Fibroblast of peridontal ligament (primary cell): ENCODE measurements around the gene CTSF.
"Not testable (repeated sequence)": the region's sequence is repeated elsewhere in the genome, so short reads cannot be mapped to it uniquely, and the experiment has no call there.

ENCODE experiments used
- DNase-seq: peaks from one replicate; pipeline ENCODE4 v3.0.0-alpha.2; 2010; ENCODE audit errors: extremely low read depth

The CTSF gene

GRCh38 chr11:66568124-66568916, at the start of gene CTSF:
CTSF (minus strand) TSS chr11:66568606; CDS start chr11:66568486, 120 bp downstream.
- DNase-seq: peak; percentile 57

DNA sequence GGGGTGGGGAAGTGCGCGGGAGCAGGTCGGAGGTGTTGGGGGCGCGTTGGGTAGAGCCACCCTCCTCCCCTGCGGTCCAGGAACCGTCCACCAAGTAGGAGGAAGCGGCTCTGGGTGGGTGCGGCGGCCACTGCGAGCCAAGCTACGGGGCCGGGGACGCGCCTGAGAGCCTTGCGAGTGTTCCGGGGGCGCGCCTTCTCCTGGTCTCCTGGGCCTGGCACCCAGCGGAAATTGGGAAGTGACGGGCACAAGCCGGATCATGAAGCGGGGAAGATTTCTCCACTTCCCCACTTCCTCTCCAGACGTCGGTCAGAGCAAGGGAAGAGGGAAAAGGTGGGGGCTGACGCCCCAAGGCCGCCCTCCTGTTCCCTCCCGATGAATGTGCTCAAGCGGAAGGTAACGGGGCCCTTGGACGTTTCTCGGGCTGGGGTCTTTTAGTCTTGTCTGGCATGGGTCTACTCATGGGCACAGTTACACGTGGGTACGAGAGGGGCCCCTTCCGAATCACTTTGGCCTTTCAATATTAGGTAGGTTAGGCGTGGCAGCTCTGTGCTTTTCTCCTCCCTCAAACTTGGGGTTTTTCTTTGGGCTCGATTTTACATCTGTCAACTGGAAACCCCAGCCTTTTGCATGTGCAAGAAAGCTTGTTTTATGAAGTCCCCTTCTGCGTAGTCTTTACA, 48.9 kb upstream of the CTSF start:
- DNase-seq: no peak

DNA sequence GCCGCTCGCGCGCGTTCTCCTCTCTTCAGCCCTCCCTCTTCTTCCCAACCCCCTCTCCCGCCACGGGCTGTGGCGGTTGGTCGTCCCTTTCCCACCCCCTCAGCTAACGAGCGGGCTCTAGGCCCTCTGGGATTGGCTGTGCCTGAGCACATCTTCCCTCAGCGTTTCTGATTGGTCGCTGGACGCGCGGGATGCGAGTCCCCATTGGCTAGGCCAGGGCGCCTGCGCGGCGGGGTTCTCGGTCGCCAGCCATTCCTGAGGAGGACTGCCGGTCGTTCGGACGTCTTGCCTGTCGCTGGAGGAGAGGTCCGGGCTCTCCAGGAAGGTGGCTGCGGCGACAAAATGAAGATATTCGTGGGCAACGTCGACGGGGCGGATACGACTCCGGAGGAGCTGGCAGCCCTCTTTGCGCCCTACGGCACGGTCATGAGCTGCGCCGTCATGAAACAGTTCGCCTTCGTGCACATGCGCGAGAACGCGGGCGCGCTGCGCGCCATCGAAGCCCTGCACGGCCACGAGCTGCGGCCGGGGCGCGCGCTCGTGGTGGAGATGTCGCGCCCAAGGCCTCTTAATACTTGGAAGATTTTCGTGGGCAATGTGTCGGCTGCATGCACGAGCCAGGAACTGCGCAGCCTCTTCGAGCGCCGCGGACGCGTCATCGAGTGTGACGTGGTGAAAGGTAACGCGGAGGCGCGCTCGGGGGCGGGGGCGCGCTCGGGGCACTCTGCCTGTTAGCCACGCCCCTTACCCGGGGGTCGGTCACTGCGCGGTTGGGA, 48.2 kb upstream of the CTSF start, which contains the start of gene RBM14:
Gene RBM14 (plus strand): TSS at position 252 of the 776 bp plus-strand sequence. CDS start 91 bp downstream, at position 343.
- peak; percentile 99 for DNase-seq

- DNase-seq: no peak
Measured at GRCh38 chr11:66614073-66614472, 45.7 kb upstream of the CTSF start.

- no peak for DNase-seq
Measured at GRCh38 chr11:66612458-66612857, 44.1 kb upstream of the CTSF start.

- no peak for DNase-seq
Measured at GRCh38 chr11:66609721-66610617, 41.6 kb upstream of the CTSF start.

DNA sequence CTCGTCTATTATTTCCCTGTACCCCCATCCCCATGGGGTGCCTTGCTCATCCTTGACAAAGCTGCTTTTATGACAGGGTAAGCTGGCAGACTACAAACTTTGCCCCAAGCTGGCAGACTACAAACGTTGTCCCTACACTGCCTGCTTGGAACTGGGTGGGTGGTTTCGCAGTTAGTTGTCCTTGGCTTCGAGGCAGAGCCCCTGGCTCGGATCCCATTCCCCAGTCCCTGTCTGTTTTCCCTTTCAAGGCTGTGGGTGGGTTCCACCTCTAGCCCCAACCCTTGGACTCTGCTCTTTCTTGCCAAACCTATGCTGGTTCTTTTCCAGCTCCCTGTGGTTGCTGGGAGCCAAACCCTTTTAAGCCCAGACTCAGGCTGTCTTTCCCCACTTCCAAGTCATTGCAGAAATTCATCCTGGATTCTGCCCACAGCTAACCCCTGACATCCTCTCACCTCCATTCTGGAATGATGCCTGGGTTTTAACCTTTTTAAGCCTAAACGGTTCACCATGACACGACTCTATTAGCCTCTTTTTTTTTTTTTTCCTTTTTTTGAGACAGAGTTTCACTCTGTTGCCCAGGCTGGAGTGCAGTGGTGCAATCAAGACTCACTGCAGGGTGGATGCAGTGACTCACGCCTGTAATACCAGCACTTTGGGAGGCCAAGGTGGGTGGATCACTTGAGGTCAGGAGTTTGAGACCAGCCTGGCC, 38.9 kb upstream of the CTSF start:
- peak; percentile 91 for DNase-seq

DNA sequence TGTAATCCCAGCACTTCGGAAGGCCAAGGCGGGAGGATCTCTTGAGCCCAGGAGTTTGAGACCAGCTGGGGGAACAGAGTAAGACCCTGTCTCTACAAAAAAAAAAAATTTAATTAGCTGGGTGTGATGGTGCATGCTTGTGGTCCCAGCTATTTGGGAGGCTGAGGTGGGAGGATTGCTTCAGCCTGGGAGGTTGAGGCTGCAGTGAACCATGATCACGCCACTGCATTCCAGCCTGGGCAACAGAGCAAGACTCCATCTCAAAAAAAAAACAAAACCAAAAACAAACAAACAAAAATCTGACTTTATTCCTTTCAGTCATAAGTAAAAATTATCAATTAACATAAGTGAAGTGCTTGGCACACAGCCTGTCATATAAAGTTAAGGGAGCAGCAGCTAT, 38.2 kb upstream of the CTSF start:
- not testable (repeated sequence) for DNase-seq

GRCh38 chr11:66604155-66604554, 35.7 kb upstream of the CTSF start:
- no peak for DNase-seq

- no peak for DNase-seq
Measured at GRCh38 chr11:66603072-66603471, 34.7 kb upstream of the CTSF start.

- DNase-seq: peak; percentile 60
Measured at GRCh38 chr11:66600631-66601233, 32.3 kb upstream of the CTSF start.

DNA sequence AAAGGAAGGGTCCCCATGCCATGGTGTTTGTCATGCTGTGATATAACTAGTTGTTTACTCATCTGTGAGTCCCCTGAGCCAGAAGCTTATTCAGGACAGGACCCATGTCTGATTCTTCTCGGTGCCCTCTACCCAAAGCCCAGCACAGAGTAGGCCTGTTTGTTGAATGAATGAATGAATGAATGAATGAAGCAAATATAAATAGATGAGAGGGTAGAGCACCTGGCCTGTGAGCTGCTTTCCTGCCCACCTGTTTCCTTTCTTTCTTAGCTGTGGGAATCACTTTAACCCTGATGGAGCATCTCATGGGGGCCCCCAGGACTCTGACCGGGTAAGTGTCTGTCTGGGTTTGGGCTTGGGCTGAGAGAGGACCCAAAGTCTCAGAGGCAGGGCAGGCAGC, 31.8 kb upstream of the CTSF start:
- DNase-seq: no peak

DNA sequence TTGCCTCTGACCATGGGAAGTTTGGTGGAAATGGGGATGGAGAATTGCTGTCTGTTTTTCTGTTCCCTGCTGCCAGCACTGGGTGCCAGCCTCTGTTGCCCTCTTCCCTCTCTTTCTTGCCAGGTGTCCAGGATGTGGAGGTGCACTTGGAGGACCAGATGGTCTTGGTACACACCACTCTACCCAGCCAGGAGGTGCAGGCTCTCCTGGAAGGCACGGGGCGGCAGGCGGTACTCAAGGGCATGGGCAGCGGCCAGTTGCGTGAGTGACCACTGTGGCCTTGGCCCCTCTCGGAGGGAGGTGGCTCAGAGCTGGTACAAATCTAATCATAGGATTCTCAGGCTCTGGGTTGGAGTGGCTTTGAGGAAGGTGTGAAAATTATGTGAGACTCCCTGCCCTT, 30.6 kb upstream of the CTSF start:
- DNase-seq: no peak

DNA sequence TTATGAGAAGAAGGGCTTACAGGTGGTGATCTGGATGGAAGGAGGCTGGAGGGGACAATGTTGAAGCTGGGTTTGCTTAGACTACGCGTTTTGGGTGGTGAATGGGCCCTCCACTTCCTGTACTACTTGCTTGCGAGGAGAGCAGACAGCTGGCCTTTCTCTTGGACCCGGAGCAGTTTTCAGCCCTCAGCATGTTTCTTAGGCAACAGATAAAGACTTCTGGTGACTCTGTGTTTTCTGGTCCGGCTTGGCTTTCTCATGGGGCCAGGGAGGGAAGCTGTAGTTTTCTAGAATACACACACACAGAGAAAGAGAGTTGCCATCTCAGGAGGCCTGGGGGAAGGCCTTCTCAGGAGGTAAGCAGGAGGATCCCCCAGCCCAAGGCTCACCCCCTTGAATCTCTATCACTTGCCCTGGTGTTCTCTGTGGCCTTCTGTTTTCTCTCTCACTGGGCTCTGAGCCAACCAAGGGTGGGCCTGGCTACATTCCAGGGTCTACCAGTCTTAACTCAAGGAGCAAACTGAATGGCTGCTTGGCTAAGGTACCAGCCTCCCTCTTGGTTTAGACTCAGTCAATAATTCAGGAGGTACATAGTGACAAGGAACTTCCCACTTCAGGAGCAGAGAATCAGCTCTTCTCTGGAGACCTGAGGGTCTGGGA, 27.0 kb upstream of the CTSF start:
- peak; percentile 83 for DNase-seq

GRCh38 chr11:66593650-66594049, 25.2 kb upstream of the CTSF start:
- DNase-seq: no peak

GRCh38 chr11:66593303-66593635, 24.9 kb upstream of the CTSF start:
- DNase-seq: no peak

DNA sequence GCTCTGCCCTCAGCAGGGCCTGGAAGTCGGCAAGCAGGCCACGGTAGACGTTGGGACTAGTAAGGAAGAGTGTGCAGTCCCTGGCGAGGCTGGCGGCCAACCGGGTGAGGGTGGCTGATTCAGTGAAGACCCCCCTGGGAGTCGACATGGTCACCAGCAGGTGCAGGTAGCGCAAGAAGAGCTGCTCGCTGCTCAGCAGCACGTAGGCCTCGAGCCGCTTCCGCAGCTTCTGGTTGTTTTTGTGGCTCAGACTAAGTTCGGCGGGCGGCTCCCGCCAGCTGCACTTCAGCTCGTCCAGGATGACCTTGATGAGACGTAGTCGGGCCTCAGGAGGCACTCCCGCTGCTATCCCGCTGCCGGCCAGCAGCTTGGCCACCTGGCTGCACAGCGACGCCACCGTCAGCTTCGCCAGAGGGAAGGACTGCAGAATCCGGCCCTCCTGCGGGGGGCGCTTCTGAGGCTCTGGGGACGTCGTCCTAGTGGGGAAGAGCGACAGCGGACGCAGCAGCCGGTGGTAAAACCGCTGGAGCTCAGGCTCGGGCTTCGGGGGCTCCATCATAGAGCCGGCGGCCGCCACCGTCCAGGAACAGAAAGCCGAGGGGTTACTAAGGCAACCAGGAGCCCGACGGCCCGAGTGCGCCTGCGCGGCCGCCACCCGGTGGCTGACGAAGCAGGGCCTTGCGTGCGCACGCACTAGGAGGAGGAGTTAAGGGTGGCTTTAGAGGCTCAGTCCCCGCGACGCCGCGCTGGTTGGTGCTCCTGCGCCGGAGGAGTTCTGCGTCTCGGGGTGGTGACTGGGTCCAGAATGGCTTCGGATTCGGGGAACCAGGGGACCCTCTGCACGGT, 24.3 kb upstream of the CTSF start, which contains the start of the genes CCDC87 and CCS:
Gene CCDC87 (minus strand): TSS at position 607 of the 846 bp plus-strand sequence. CDS start 48 bp downstream, at position 559.
Gene CCS (plus strand): TSS at position 729 of the 846 bp plus-strand sequence. CDS start 77 bp downstream, at position 806.
- DNase-seq: peak; percentile 91

DNA sequence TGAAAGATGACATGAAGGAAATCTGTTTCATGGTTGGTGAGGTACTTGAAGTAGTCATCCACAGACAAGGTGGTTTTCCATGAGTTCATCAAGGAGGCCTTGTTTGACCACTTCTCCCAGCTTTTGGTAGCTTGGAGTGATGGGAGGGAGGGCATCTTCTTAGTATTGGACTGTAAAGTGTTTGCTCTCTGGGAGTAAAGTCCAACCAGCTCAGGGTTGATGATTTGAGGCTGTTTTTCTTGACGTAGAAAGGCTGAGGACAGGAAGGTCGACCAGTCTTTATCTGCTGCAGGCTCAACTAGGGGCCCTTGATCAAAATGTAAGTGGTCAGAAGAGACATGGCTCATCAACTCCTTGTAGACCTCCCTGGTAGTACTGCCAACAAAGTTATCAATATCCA, 22.8 kb upstream of the CTSF start:
- no peak for DNase-seq
